K562 (cell line): ENCODE data around the gene RDH5. TPM values are rescaled to one million over a fixed set of nuclear protein-coding genes. Genes with fewer than 3 reads are reported as not detected.

ENCODE experiments used
- BACH1 ChIP-seq: fragments of 200-800 bp; sonication (Bioruptor generic); IDR thresholded peaks from 2 replicates; pipeline ENCODE4 v1.6.1; 2016; ENCODE audit warnings: missing genetic modification characterization, missing compliant biosample characterization
- ELF1 ChIP-seq: fragments of 200-800 bp; sonication (Bioruptor generic); IDR thresholded peaks from 2 replicates; pipeline ENCODE4 v1.6.1; 2016; ENCODE audit warnings: missing genetic modification characterization, missing compliant biosample characterization
- HDAC2 ChIP-seq: fragments of 450-650 bp; IDR thresholded peaks from 2 replicates; pipeline ENCODE4 v1.6.1; 2016; ENCODE audit warnings: mild to moderate bottlenecking
- KAT7 ChIP-seq: sonication (generic); formaldehyde crosslinking; IDR thresholded peaks from 2 replicates; pipeline ENCODE4 v1.8.0; 2022; ENCODE audit warnings: missing genetic modification reagents, mild to moderate bottlenecking, borderline replicate concordance
- KLF1 ChIP-seq: fragments of 450-650 bp; IDR thresholded peaks from 2 replicates; pipeline ENCODE4 v1.6.1; 2016; ENCODE audit warnings: missing genetic modification characterization, missing compliant biosample characterization
- NR1H2 ChIP-seq: sonication (generic); formaldehyde crosslinking; IDR thresholded peaks from 2 replicates; pipeline ENCODE4 v1.4.0; 2020; ENCODE audit warnings: mild to moderate bottlenecking, missing genetic modification reagents
- NR3C1 ChIP-seq: sonication (generic); formaldehyde crosslinking; IDR thresholded peaks from 2 replicates; pipeline ENCODE4 v1.8.1; 2022; ENCODE audit warnings: missing genetic modification reagents
- RHOXF2B ChIP-seq: fragments of 250-450 bp; sonication (Bioruptor Pico); conservative IDR thresholded peaks from 2 replicates; pipeline ENCODE4 v1.5.1; 2021
- TAF9B ChIP-seq: fragments of 450-650 bp; IDR thresholded peaks from 2 replicates; pipeline ENCODE4 v1.6.1; 2018; ENCODE audit warnings: mild to moderate bottlenecking; ENCODE audit not compliant: partially characterized antibody
- ZNF324 ChIP-seq: fragments of 250-450 bp; sonication (Bioruptor Pico); IDR thresholded peaks from 2 replicates; pipeline ENCODE4 v1.4.0; 2020; ENCODE audit warnings: mild to moderate bottlenecking
- ZNF583 ChIP-seq: fragments of 250-450 bp; sonication (Bioruptor Pico); IDR thresholded peaks from 2 replicates; pipeline ENCODE4 v1.4.0; 2020
- ZSCAN29 ChIP-seq: fragments of 450-650 bp; IDR thresholded peaks from 2 replicates; pipeline ENCODE4 v1.6.1; 2017
- polyA plus RNA-seq, 8 experiments: library from polyadenylated mRNA; depleted of rRNA in 4 of 8; stranded (reverse) in 5 of 8; unstranded in 3 of 8; fragments of >200 nt; fragmentation: Nextera tagmentation in 2 of 8; fragmentation: Illumina TruSeq in 1 of 8; extraction: Ambion mirVana in 2 of 8; extraction: Trizol in 1 of 8; gene quantifications; 2 replicates each; pipeline versions ENCODE4 v1.2.1 to v1.2.3, GENCODE V29; 2011 to 2014; ENCODE audit warnings: inconsistent platforms in 1 of 8, missing spikeins in 1 of 8
- total RNA-seq, 7 experiments: library from RNA; depleted of rRNA in 6 of 7; stranded (reverse); fragments of >200 nt in 6 of 7; fragmentation: Illumina TruSeq in 2 of 7; extraction: Trizol in 2 of 7; gene quantifications; 2 replicates each; pipeline versions ENCODE4 v1.2.1 to v1.2.3, GENCODE V29; 2011 to 2021; ENCODE audit warnings: low replicate concordance in 1 of 7
- TF ChIP-seq, protein P1 (sequence below): fragments of 250-450 bp; sonication (Bioruptor Pico); IDR thresholded peaks from 2 replicates; pipeline ENCODE4 v1.5.0; 2022; ENCODE audit warnings: mild to moderate bottlenecking
- TF ChIP-seq, protein P2 (sequence below), 2 experiments: fragments of 450-650 bp in 1 of 2; IDR thresholded peaks; 2 replicates each; pipeline ENCODE4 v1.6.1; 2011 to 2017; ENCODE audit warnings: low read depth in 2 of 2, antibody characterized with exemption in 1 of 2, borderline replicate concordance in 1 of 2, low read length in 1 of 2, mild to moderate bottlenecking in 1 of 2, mixed read lengths in 1 of 2; ENCODE audit not compliant: control insufficient read depth in 1 of 2
- TF ChIP-seq, protein P3 (sequence below): sonication (generic); formaldehyde crosslinking; IDR thresholded peaks from 2 replicates; pipeline ENCODE4 v1.8.0; 2022; ENCODE audit warnings: mild to moderate bottlenecking, missing genetic modification reagents
- TF ChIP-seq, protein P4 (sequence below): IDR thresholded peaks from 2 replicates; pipeline ENCODE4 v1.6.1; 2016; ENCODE audit warnings: missing genetic modification characterization, missing compliant biosample characterization
- TF ChIP-seq, protein P5 (sequence below): fragments of 450-650 bp; IDR thresholded peaks from 2 replicates; pipeline ENCODE4 v1.6.1; 2018; ENCODE audit warnings: mild to moderate bottlenecking, low read depth; ENCODE audit not compliant: partially characterized antibody

RDH5 gene
- total and polyA plus RNA-seq, 9 of the 15 experiments (the other 6 are each of a cell fraction or from before 2014, with no cell fraction given), result 0.28 to 2.0 (median 1.1) TPM; not detected in 1

DNA sequence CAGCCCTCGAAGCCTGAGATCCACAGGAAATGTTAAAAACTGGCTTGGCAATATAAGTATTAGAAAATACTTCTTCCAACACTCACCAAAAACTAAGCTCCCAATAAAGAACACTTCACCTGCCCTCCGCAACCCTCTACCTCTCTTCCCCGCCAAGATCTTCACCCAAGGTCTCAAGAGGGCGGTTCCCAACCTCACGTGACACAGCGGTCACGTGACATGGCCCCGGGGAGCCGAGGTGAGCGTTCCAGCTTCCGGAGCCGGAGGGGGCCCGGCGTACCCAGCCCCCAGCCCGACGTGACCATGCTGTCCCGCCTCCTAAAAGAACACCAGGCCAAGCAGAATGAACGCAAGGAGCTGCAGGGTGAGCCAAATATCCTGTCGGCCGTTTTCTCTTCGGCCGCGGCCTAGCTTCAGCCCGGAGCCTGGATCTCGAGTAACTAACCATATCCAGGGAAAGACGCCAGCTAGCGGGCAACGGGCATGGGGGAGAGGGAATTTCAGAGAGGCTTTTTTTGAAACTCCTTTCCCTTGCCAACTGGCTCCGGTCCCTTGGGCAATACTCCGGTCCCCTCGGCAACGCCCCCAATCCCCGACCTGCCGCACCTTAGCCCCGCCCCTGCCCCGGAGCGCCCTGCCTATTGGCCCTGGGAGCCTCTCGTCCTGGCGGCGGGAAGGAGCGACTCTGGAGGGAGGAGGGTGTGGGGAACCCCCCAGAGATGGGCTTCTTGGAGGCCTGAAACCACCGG lies 4.2 kb upstream of the RDH5 start, which contains the start of gene BLOC1S1 (continued):
- TF ChIP-seq, protein P1, sequence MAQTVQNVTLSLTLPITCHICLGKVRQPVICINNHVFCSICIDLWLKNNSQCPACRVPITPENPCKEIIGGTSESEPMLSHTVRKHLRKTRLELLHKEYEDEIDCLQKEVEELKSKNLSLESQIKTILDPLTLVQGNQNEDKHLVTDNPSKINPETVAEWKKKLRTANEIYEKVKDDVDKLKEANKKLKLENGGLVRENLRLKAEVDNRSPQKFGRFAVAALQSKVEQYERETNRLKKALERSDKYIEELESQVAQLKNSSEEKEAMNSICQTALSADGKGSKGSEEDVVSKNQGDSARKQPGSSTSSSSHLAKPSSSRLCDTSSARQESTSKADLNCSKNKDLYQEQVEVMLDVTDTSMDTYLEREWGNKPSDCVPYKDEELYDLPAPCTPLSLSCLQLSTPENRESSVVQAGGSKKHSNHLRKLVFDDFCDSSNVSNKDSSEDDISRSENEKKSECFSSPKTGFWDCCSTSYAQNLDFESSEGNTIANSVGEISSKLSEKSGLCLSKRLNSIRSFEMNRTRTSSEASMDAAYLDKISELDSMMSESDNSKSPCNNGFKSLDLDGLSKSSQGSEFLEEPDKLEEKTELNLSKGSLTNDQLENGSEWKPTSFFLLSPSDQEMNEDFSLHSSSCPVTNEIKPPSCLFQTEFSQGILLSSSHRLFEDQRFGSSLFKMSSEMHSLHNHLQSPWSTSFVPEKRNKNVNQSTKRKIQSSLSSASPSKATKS (CRISPR knock-in tag), result no peak
- TF ChIP-seq ELF1 (peak; percentile 91), NR3C1 (CRISPR knock-in tag) (no peak), BACH1 (tag) (no peak), KLF1 (tag) (peak; percentile 80; the same call in 1 of the 2 replicates), KAT7 (peak; percentile 89; the same call in 1 of the 2 replicates), ZNF324 (CRISPR knock-in tag) (no peak), TAF9B (peak; percentile 44), HDAC2 (peak; percentile 93), ZNF583 (no peak; the same call in 1 of the 2 replicates), NR1H2 (CRISPR knock-in tag) (no peak), ZSCAN29 (no peak), RHOXF2B (CRISPR knock-in tag) (no peak)
- TF ChIP-seq, protein P2, sequence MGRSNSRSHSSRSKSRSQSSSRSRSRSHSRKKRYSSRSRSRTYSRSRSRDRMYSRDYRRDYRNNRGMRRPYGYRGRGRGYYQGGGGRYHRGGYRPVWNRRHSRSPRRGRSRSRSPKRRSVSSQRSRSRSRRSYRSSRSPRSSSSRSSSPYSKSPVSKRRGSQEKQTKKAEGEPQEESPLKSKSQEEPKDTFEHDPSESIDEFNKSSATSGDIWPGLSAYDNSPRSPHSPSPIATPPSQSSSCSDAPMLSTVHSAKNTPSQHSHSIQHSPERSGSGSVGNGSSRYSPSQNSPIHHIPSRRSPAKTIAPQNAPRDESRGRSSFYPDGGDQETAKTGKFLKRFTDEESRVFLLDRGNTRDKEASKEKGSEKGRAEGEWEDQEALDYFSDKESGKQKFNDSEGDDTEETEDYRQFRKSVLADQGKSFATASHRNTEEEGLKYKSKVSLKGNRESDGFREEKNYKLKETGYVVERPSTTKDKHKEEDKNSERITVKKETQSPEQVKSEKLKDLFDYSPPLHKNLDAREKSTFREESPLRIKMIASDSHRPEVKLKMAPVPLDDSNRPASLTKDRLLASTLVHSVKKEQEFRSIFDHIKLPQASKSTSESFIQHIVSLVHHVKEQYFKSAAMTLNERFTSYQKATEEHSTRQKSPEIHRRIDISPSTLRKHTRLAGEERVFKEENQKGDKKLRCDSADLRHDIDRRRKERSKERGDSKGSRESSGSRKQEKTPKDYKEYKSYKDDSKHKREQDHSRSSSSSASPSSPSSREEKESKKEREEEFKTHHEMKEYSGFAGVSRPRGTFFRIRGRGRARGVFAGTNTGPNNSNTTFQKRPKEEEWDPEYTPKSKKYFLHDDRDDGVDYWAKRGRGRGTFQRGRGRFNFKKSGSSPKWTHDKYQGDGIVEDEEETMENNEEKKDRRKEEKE (IDR thresholded peaks at IDR 0.05; ENCODE audit: borderline replicate concordance in 1 of 2, control insufficient read depth in 1 of 2, low read depth in 2 of 2, low read length in 1 of 2), result no peak
- TF ChIP-seq, protein P3, sequence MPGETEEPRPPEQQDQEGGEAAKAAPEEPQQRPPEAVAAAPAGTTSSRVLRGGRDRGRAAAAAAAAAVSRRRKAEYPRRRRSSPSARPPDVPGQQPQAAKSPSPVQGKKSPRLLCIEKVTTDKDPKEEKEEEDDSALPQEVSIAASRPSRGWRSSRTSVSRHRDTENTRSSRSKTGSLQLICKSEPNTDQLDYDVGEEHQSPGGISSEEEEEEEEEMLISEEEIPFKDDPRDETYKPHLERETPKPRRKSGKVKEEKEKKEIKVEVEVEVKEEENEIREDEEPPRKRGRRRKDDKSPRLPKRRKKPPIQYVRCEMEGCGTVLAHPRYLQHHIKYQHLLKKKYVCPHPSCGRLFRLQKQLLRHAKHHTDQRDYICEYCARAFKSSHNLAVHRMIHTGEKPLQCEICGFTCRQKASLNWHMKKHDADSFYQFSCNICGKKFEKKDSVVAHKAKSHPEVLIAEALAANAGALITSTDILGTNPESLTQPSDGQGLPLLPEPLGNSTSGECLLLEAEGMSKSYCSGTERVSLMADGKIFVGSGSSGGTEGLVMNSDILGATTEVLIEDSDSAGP, result no peak
- TF ChIP-seq, protein P4, sequence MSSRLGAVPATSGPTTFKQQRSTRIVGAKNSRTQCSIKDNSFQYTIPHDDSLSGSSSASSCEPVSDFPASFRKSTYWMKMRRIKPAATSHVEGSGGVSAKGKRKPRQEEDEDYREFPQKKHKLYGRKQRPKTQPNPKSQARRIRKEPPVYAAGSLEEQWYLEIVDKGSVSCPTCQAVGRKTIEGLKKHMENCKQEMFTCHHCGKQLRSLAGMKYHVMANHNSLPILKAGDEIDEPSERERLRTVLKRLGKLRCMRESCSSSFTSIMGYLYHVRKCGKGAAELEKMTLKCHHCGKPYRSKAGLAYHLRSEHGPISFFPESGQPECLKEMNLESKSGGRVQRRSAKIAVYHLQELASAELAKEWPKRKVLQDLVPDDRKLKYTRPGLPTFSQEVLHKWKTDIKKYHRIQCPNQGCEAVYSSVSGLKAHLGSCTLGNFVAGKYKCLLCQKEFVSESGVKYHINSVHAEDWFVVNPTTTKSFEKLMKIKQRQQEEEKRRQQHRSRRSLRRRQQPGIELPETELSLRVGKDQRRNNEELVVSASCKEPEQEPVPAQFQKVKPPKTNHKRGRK, result no peak
- TF ChIP-seq, protein P5, sequence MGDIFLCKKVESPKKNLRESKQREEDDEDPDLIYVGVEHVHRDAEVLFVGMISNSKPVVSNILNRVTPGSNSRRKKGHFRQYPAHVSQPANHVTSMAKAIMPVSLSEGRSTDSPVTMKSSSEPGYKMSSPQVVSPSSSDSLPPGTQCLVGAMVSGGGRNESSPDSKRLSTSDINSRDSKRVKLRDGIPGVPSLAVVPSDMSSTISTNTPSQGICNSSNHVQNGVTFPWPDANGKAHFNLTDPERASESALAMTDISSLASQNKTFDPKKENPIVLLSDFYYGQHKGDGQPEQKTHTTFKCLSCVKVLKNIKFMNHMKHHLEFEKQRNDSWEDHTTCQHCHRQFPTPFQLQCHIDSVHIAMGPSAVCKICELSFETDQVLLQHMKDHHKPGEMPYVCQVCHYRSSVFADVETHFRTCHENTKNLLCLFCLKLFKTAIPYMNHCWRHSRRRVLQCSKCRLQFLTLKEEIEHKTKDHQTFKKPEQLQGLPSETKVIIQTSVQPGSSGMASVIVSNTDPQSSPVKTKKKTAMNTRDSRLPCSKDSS, result no peak
